Left ventricle myocardium superior (tissue), 1 donor: ENCODE data around the gene KRCC1. TPM values are rescaled to one million over a fixed set of nuclear protein-coding genes. Genes with fewer than 3 reads are reported as not detected.
"Not testable (repeated sequence)": the region's sequence is repeated elsewhere in the genome, so short reads cannot be mapped to it uniquely, and the experiment has no call there.

Source experiments
- ATAC-seq: fragments of 200-7000 bp; cut with Tn5 transposase; one replicate; pipeline ENCODE4 v1.9.1; 2020; ENCODE audit warnings: mild to moderate bottlenecking, moderate library complexity
- DNase-seq: peaks from one replicate; pipeline ENCODE4 v3.0.0-alpha.2; 2020
- intact Hi-C: fragments of 100-400 bp; cut with micrococcal nuclease; formaldehyde crosslinking; loops from one replicate; pipeline ENCODE4 v1.11.0; 2022
- total RNA-seq: library from RNA; stranded (reverse); fragmentation: NEBNext Ultra II Directional; extraction: Animal tissue kit (Norgen Biotek cat#: 25700); gene quantifications from one replicate; pipeline ENCODE4 v1.2.1, GENCODE V29; 2021
- donor health status: DM: no; HTN: yes; CAD: no; lungs with severe emphysema.

Gene KRCC1
- total RNA-seq, 1 donor from 2014 or later = 24.1 TPM

DNA sequence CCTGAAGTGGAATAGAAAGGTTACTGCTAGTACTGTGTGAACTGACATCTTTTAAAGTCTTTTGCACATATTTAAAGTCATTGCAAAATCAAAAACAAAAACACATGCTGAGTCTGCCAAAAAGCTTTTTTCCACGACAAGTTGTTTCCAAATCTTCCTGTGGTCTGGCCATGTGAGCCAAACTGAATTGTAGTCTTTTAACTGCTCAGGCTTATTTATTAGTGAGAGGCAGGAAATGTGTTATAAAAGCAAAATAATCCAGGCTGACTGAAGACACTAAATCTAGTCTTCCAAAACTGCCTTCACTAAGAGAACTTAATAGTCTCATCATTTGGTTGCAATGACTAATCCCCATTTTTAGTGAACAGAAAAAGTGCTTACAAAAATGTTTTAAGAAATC is 2.3 kb downstream of the KRCC1 start:
- intact Hi-C loops = no loop called here
- no peak for ATAC-seq
- no peak for DNase-seq

- ATAC-seq = no peak
- intact Hi-C loops = no loop called here
- DNase-seq = no peak
Measured at GRCh38 chr2:88051792-88052191, 3.8 kb downstream of the KRCC1 start.

- no peak for DNase-seq
- intact Hi-C loops = no loop called here
- ATAC-seq = no peak
Measured at GRCh38 chr2:88049622-88050021, 6.0 kb downstream of the KRCC1 start.

- DNase-seq (no peak), ATAC-seq (no peak)
- intact Hi-C loops = no loop called here
Measured at GRCh38 chr2:88048541-88048940, 7.0 kb downstream of the KRCC1 start.

DNA sequence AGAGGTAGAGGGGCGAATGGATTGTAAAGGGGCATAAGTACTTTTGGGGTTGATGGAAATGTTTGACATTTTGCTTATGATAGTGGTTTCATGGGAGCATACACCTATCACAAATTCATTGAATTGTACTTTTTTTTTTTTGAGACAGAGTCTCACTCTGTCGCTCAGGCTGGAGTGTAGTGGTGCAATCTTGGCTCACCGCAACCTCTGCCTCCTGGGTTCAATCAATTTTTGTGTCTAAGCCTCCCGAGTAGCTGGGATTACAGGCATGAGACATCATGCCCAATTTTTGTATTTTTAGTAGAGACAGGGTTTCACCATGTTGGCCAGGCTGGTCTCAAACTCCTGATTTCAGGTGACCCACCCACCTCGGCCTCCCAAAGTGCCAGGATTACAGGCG is 10.0 kb downstream of the KRCC1 start:
- ATAC-seq, DNase-seq, intact Hi-C loops: not testable (repeated sequence)

DNA sequence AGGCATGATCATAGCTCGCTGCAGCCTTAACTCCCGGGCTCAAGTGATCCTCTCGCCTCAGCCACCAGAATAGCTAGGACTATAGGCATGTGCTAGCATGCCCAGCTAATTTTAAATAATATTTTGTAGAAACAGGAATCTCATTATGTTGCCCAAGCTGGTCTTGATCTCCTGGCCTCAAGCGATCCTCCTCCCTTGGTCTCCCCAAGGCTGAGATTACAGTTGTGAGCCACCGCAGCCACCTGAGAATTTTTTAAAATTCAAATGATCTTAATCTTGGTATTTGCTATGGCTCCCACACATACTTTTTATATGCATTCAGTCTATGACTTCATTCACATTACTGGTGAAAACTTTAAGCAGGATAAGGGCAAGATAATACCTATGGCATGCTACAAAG is 13.1 kb downstream of the KRCC1 start:
- no peak for DNase-seq
- intact Hi-C loops = no loop called here
- no peak for ATAC-seq

GRCh38 chr2:88038263-88039105 is 17.1 kb downstream of the KRCC1 start:
- no peak for ATAC-seq
- intact Hi-C loops = no loop called here
- DNase-seq = no peak

DNA sequence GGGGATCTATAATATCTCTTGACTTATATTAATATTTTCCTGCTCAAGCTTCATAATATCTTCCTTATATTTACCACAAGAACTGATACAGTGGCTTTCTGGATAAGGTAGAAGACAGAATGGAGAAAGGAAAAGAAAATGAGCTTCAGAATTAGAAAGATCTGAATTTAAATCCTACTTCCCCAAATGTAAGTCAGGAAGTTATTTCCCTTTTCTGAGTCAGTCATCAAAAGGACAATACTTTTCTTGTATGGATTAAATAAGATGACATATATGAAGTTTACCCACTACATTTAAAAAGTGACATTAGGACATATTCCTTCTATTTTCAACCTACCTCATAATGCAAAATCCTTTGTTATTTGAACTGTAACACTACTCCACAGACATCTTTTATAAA is 19.0 kb downstream of the KRCC1 start:
- no peak for DNase-seq

GRCh38 chr2:88036182-88036581 is 19.4 kb downstream of the KRCC1 start:
- intact Hi-C loops = no loop called here
- DNase-seq (no peak), ATAC-seq (no peak)

More for the DNA sequence above, 19.0 kb downstream of the KRCC1 start:
- ATAC-seq = no peak
- intact Hi-C loops = no loop called here

- intact Hi-C loops = no loop called here
- ATAC-seq = no peak
Measured at GRCh38 chr2:88032070-88032702, 23.4 kb downstream of the KRCC1 start.

DNA sequence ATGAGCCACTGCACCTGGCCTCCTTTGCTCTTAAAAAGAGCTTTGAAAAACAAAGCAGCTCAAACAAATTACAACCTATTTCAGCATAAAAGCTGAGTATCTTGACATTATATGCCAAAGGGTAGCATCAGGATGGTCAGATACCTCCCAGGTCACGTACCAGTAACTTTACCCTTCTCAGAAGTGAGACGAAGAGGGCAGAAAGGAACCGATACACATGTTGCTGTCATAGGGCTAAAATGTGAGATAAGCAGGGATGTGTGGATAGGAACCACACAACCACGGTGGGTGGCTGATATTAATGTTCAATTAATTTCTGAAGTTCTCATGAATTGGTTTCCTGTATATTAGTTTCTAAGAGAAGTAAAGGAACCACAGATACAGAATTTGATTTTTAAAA is 26.7 kb downstream of the KRCC1 start:
- intact Hi-C loops = no loop called here
- ATAC-seq (no peak), DNase-seq (no peak)

More at GRCh38 chr2:88032070-88032702, 23.4 kb downstream of the KRCC1 start:
- no peak for DNase-seq

GRCh38 chr2:88027697-88028389 is 27.7 kb downstream of the KRCC1 start:
- intact Hi-C loops = no loop called here
- ATAC-seq (no peak), DNase-seq (no peak)

DNA sequence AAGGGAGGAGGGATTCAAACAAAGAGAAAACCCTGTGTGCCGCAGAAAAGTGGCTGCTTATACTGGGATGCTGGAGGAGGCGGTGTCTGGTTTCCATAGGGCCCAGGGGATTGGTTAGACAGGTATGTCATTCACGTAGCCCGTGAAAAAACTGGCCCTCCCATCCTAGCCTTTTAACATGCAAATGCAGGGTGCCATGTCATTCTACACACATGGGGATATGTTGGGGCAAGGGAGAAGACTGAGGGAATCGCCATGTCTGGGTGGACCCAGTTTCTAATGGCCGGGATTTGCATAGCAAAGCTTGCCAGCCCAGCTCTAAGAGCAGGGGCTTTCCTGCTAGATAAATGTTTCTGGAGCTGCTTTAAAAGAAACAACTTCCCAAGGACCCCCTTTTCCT is 31.1 kb downstream of the KRCC1 start:
- DNase-seq (no peak), ATAC-seq (no peak)
- intact Hi-C loops = no loop called here

DNA sequence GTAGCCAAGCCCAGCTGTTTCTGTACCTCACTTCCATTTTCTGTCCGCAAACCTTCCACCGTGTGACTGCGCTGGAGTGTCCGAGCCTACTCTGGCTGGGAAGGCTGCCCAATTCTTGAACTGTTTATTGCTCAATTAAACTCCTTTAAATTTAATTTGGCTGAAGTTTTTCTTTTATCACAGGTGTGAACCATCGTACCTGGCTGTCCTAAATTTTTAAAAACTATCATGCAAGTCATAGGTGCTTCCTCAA is 33.0 kb downstream of the KRCC1 start:
- ATAC-seq (no peak), DNase-seq (no peak)
- intact Hi-C loops = no loop called here

GRCh38 chr2:88019985-88020384 is 35.6 kb downstream of the KRCC1 start:
- intact Hi-C loops = no loop called here
- DNase-seq (no peak), ATAC-seq (no peak)

- no peak for DNase-seq
- intact Hi-C loops = no loop called here
- no peak for ATAC-seq
Measured at GRCh38 chr2:88018909-88019308, 36.7 kb downstream of the KRCC1 start.

- ATAC-seq, intact Hi-C loops, DNase-seq: not testable (repeated sequence)
Measured at GRCh38 chr2:88018077-88018805, 37.3 kb downstream of the KRCC1 start.

DNA sequence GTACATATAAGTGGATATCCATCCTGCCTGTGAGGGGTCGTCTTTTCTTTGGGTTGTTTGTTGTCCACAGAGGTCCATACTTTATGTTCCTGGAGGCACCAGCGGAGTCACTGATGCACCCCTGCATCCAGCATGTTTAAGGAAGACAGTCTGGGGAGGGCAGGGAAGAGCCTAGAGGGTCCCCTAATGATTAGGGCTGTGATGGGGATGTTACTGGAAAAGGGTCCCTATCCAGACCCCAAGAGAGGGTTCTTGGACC is 37.9 kb downstream of the KRCC1 start:
- intact Hi-C loops = not testable (repeated sequence)

DNA sequence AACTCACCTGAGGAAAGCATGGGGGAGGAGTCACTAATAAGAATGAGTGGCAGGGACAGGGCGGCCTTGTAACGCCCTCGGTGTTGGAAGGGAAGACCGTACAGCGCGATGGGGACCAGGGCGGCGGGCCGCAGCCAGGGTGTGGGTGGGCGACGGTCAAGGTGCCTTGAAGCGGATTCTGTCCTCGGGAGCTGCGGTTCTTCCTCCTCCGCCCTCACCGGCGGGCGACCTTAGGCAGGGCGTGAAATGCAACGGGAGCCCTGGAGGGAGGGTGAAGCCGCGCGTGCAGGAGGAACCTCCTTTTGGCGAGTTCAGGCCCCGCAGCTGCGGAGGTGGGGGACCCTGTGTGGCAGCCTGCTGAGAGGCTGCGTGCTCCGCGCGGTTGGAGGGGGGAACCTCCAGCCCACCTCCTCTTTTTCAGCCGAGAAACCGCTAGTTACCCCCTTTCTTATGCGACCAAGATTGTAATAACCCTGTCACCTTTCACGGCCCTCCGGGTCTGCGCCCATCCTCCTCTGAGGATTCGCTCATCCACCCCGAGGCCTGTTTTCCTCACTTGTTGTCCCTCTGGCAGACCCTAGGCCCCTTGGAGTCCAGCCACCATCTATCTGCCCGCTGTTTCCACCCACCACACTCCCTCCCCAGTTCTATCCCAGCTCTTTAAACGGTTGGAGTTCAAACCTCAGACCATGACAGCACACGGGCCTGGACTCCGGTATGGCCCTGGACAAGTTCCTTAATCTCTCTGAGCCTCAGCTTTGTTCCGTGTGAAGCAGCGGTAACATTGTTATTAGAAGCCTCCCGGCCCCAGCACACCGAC is 38.4 kb downstream of the KRCC1 start:
- ATAC-seq (peak; percentile 77), DNase-seq (peak; percentile 61)
- intact Hi-C loops = no loop called here

More for the DNA sequence above, 37.9 kb downstream of the KRCC1 start:
- not testable (repeated sequence) for ATAC-seq, DNase-seq
